ENCODE measurements around the gene SH2D1B. TPM values are rescaled to one million over a fixed set of nuclear protein-coding genes. Genes with fewer than 3 reads are reported as not detected.
A peak's percentile ranks its signal among the peaks of the same experiment; 100 is the strongest.

The SH2D1B gene
- total and polyA plus RNA-seq, 2 donors (not counting 1 experiment from before 2014, with no cell fraction given) = 0.15 TPM

- H4K20me1 ChIP-seq (ENCODE audit: control insufficient read depth, insufficient read depth, low read length, poor library complexity, severe bottlenecking) = no peaks in the 10 kb centered on the region
- TF ChIP-seq, protein P1, sequence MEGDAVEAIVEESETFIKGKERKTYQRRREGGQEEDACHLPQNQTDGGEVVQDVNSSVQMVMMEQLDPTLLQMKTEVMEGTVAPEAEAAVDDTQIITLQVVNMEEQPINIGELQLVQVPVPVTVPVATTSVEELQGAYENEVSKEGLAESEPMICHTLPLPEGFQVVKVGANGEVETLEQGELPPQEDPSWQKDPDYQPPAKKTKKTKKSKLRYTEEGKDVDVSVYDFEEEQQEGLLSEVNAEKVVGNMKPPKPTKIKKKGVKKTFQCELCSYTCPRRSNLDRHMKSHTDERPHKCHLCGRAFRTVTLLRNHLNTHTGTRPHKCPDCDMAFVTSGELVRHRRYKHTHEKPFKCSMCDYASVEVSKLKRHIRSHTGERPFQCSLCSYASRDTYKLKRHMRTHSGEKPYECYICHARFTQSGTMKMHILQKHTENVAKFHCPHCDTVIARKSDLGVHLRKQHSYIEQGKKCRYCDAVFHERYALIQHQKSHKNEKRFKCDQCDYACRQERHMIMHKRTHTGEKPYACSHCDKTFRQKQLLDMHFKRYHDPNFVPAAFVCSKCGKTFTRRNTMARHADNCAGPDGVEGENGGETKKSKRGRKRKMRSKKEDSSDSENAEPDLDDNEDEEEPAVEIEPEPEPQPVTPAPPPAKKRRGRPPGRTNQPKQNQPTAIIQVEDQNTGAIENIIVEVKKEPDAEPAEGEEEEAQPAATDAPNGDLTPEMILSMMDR (IDR thresholded peaks at IDR 0.05) = no peak
- TF ChIP-seq EZH2 (IDR thresholded peaks at IDR 0.05; ENCODE audit: borderline replicate concordance, insufficient read depth, low read depth, low read length, poor library complexity, severe bottlenecking) = no peak
- Mint-ChIP-seq H3K4me1 (peaks cover 5% of the 10 kb centered on the region), H3K9me3 (ENCODE audit: insufficient read depth) (no peaks in the 10 kb centered on the region), H3K4me3 (no peak overlapping the region), H3K27me3 (peaks cover 31% of the 10 kb centered on the region), H3K27ac (no peak overlapping the region)
- ATAC-seq (ENCODE audit: low read depth) (no peak), DNase-seq (no peak)
- CTCF ChIA-PET = no interaction called here
- no peaks in the 10 kb centered on the region for H3K27me3 ChIP-seq (replicated peaks in 1 of 4; ENCODE audit: control extremely low read depth in 1 of 4, control insufficient read depth in 3 of 4, insufficient read depth in 4 of 4, low read length in 3 of 4)
- H3K4me3 ChIP-seq (ENCODE audit: control extremely low read depth in 1 of 5, extremely low read depth in 1 of 5, insufficient read depth in 1 of 5, low read depth in 2 of 5, low read length in 4 of 5) = no peak overlapping the region
- no peaks in the 10 kb centered on the region for H3K36me3 ChIP-seq (replicated peaks in 1 of 2; ENCODE audit: control extremely low read depth in 1 of 2, control insufficient read depth in 1 of 2, extremely low read depth in 1 of 2, insufficient read depth in 2 of 2, low read length in 1 of 2)
- POLR2A ChIA-PET = no interaction called here
- no CpG with 5 or more reads among the region's 1 CpG for WGBS (ENCODE audit: insufficient coverage)
- H3K79me2 ChIP-seq (ENCODE audit: control insufficient read depth, insufficient read depth, low read length) = no peaks in the 10 kb centered on the region
- no peak overlapping the region for H3K4me2 ChIP-seq (replicated peaks; ENCODE audit: low read depth, low read length, poor library complexity, severe bottlenecking)
- no peak overlapping the region for H3K9ac ChIP-seq (ENCODE audit: low read length)
- no peaks in the 10 kb centered on the region for H3K4me1 ChIP-seq (ENCODE audit: control insufficient read depth in 2 of 2, insufficient read depth in 2 of 2, low read length in 2 of 2)
- no peak overlapping the region for H2AFZ ChIP-seq (ENCODE audit: insufficient read depth, low read depth, low read length, poor library complexity, severe bottlenecking)
- no peak overlapping the region for H3K27ac ChIP-seq (ENCODE audit: low read length in 2 of 2)
- H3K9me3 ChIP-seq (ENCODE audit: control extremely low read depth in 1 of 3, control insufficient read depth in 2 of 3, insufficient read depth in 1 of 3, low read length in 2 of 3) = no peaks in the 10 kb centered on the region
- intact Hi-C loops (cut with micrococcal nuclease) = no loop called here
Observed at GRCh38 chr1:162358928-162359327, 53.0 kb downstream of the SH2D1B start.

- H3K36me3 ChIP-seq (replicated peaks in 1 of 2; ENCODE audit: control extremely low read depth in 1 of 2, control insufficient read depth in 1 of 2, extremely low read depth in 1 of 2, insufficient read depth in 2 of 2, low read length in 1 of 2) = no peaks in the 10 kb centered on the region
- TF ChIP-seq, protein P1 (IDR thresholded peaks at IDR 0.05) = peak; percentile 24
- TF ChIP-seq EZH2 (IDR thresholded peaks at IDR 0.05; ENCODE audit: borderline replicate concordance, insufficient read depth, low read depth, low read length, poor library complexity, severe bottlenecking) = no peak
- no peaks in the 10 kb centered on the region for H3K9me3 ChIP-seq (ENCODE audit: control extremely low read depth in 1 of 3, control insufficient read depth in 2 of 3, insufficient read depth in 1 of 3, low read length in 2 of 3)
- ChIA-PET CTCF (interaction anchor here (0.6 kb wide), 1 partner anchor 790 kb away, joined by 3 read pairs; no protein-coding TSS in a partner anchor), POLR2A (no interaction called here)
- H4K20me1 ChIP-seq (ENCODE audit: control insufficient read depth, insufficient read depth, low read length, poor library complexity, severe bottlenecking) = no peaks in the 10 kb centered on the region
- no peak overlapping the region for H2AFZ ChIP-seq (ENCODE audit: insufficient read depth, low read depth, low read length, poor library complexity, severe bottlenecking)
- no peaks in the 10 kb centered on the region for H3K79me2 ChIP-seq (ENCODE audit: control insufficient read depth, insufficient read depth, low read length)
- H3K9ac ChIP-seq (ENCODE audit: low read length) = no peak overlapping the region
- Mint-ChIP-seq H3K9me3 (ENCODE audit: insufficient read depth) (no peaks in the 10 kb centered on the region), H3K27ac (no peak overlapping the region), H3K4me1 (peaks cover 5% of the 10 kb centered on the region), H3K4me3 (no peak overlapping the region), H3K27me3 (peaks cover 27% of the 10 kb centered on the region)
- DNase-seq = peak; percentile 8
- no peak for ATAC-seq (ENCODE audit: low read depth)
- H3K27ac ChIP-seq (ENCODE audit: low read length in 2 of 2) = no peak overlapping the region
- intact Hi-C loops (cut with micrococcal nuclease) = no loop called here
- H3K27me3 ChIP-seq (replicated peaks in 1 of 4; ENCODE audit: control extremely low read depth in 1 of 4, control insufficient read depth in 3 of 4, insufficient read depth in 4 of 4, low read length in 3 of 4) = no peaks in the 10 kb centered on the region
- no peaks in the 10 kb centered on the region for H3K4me1 ChIP-seq (ENCODE audit: control insufficient read depth in 2 of 2, insufficient read depth in 2 of 2, low read length in 2 of 2)
- no peak overlapping the region for H3K4me3 ChIP-seq (ENCODE audit: control extremely low read depth in 1 of 5, extremely low read depth in 1 of 5, insufficient read depth in 1 of 5, low read depth in 2 of 5, low read length in 4 of 5)
- no peak overlapping the region for H3K4me2 ChIP-seq (replicated peaks; ENCODE audit: low read depth, low read length, poor library complexity, severe bottlenecking)
- 52% methylated on average over 2 of the region's 5 CpGs for WGBS (ENCODE audit: insufficient coverage)
Observed at GRCh38 chr1:162357681-162358266, 54.2 kb downstream of the SH2D1B start.

Data from B cell (primary cell).